Lower leg skin (tissue), 4 donors: Measurements from ENCODE around the gene ATP6AP1. TPM values are rescaled to one million over a fixed set of nuclear protein-coding genes. Genes with fewer than 3 reads are reported as not detected.

Experiments
- DNase-seq, 2 donors: peaks; one replicate each; pipeline ENCODE4 v3.0.0-alpha.2; 2019; ENCODE audit warnings: low spot score in 2 of 2
- H3K4me3 ChIP-seq: fragments of 200-600 bp; sonication (generic); 2 replicates; pipeline ENCODE4 v1.5.1; 2017; ENCODE audit warnings: mild to moderate bottlenecking, low read depth; ENCODE audit not compliant: poor library complexity, severe bottlenecking
- CTCF ChIP-seq, 3 donors: fragments of 450-650 bp; IDR thresholded peaks; one replicate each; pipeline ENCODE4 v1.5.1; 2016; ENCODE audit warnings: antibody characterized with exemption in 3 of 3, mild to moderate bottlenecking in 3 of 3, moderate library complexity in 2 of 3
- POLR2A ChIP-seq, 2 donors: fragments of 450-650 bp; IDR thresholded peaks; one replicate each; pipeline ENCODE4 v1.6.1; 2016 to 2017; ENCODE audit warnings: antibody characterized with exemption in 2 of 2, mild to moderate bottlenecking in 1 of 2, moderate library complexity in 1 of 2
- WGBS, 2 donors: methylation state at CpG; one replicate each; pipeline ENCODE4 v1.1.5; 2018; 5-methylcytosine and 5-hydroxymethylcytosine counted together
- intact Hi-C: fragments of 100-400 bp; cut with DNase I; formaldehyde crosslinking; loops from one replicate; pipeline ENCODE4 v1.15.0; 2023; ENCODE audit warnings: low total_unique reads
- total RNA-seq, 4 donors: library from RNA; depleted of rRNA; stranded (reverse); fragments of >200 nt; gene quantifications; one replicate each; pipeline ENCODE4 v1.1.0, GENCODE V29; 2016

Gene ATP6AP1
- total RNA-seq, 4 donors from 2014 or later, result 71.0 to 93.5 (median 78.4) TPM

GRCh38 chrX:154432210-154432609, 3.7 kb downstream of the ATP6AP1 start:
- H3K4me3 ChIP-seq, result no peak overlapping the region
- 80 to 87% methylated on average over 2 to 8 of the region's 8 CpGs for WGBS, 2 donors
- no peak for TF ChIP-seq CTCF (IDR thresholded peaks at IDR 0.05)
- TF ChIP-seq POLR2A (IDR thresholded peaks at IDR 0.05), result no peak
- DNase-seq, result no peak
- intact Hi-C loops, result no loop called here

GRCh38 chrX:154433605-154434004, 5.1 kb downstream of the ATP6AP1 start:
- WGBS, 2 donors, result 79% methylated on average over 7 of the region's 7 CpGs; no CpG with 5 or more reads in 1 of the 2 donors
- TF ChIP-seq CTCF (IDR thresholded peaks at IDR 0.05) (no peak), POLR2A (IDR thresholded peaks at IDR 0.05) (no peak)

GRCh38 chrX:154434394-154435168, 6.1 kb downstream of the ATP6AP1 start:
- DNase-seq, result no peak
- intact Hi-C loops, result no loop called here
- 82 to 100% methylated on average over 3 to 7 of the region's 7 CpGs for whole genome bisulfite sequencing, 2 donors
- TF ChIP-seq POLR2A (IDR thresholded peaks at IDR 0.05) (no peak), CTCF (IDR thresholded peaks at IDR 0.05) (no peak)
- no peak overlapping the region for H3K4me3 ChIP-seq

More at GRCh38 chrX:154433605-154434004, 5.1 kb downstream of the ATP6AP1 start:
- intact Hi-C loops, result no loop called here
- H3K4me3 ChIP-seq, result no peak overlapping the region
- no peak for DNase-seq

DNA sequence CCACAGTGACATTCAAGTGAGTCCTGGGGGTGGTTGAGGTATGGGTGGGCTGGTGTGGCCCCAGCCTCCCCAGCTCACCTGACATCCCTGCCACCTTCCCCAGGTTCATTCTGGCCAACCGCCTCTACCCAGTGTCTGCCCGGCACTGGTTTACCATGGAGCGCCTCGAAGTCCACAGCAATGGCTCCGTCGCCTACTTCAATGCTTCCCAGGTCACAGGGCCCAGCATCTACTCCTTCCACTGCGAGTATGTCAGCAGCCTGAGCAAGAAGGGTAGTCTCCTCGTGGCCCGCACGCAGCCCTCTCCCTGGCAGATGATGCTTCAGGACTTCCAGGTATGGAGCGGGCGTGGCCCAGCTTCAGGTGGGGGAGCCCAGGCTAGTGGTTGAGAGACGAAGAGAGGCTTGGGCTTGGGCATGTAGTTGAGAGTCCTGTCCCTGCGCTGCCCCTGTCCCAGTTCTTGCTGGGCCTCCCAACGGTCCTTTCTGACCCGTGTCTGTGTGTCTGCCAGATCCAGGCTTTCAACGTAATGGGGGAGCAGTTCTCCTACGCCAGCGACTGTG, 6.8 kb downstream of the ATP6AP1 start:
- intact Hi-C loops, result no loop called here
- no peak overlapping the region for H3K4me3 ChIP-seq
- DNase-seq, result no peak
- WGBS, 2 donors, result 90 to 93% methylated on average over 17 to 19 of the region's 19 CpGs
- TF ChIP-seq POLR2A (IDR thresholded peaks at IDR 0.05) (no peak), CTCF (IDR thresholded peaks at IDR 0.05) (no peak)

- WGBS, 2 donors, result 23 to 58% methylated on average over 8 to 23 of the region's 78 CpGs
- no peak for DNase-seq
- peak overlapping the region; percentile 32 for H3K4me3 ChIP-seq
- TF ChIP-seq POLR2A (IDR thresholded peaks at IDR 0.05), result no peak
- TF ChIP-seq CTCF (IDR thresholded peaks at IDR 0.05), result no peak
- intact Hi-C loops, result no loop called here
Observed at GRCh38 chrX:154436374-154436982, 8.0 kb downstream of the ATP6AP1 start.
